Keratinocyte (primary cell): ENCODE results near the gene FAM3C.

Experiments used
- CTCF ChIP-seq, 3 experiments: IDR thresholded peaks in 1 of 3; conservative IDR thresholded peaks in 1 of 3; optimal IDR thresholded peaks in 1 of 3; 2 replicates in 2 of 3; 3 replicates in 1 of 3; pipeline versions ENCODE3 to v1.5.1; 2011; ENCODE audit warnings: low read length in 3 of 3, mild to moderate bottlenecking in 3 of 3, moderate library complexity in 2 of 3, control low read depth in 1 of 3, inconsistent platforms in 1 of 3; ENCODE audit not compliant: insufficient read depth in 2 of 3; ENCODE audit errors: extremely low read depth in 1 of 3
- EZH2 ChIP-seq: IDR thresholded peaks from one replicate; pipeline ENCODE4 v1.6.1; 2012; ENCODE audit warnings: inconsistent platforms, mild to moderate bottlenecking, low read length, moderate library complexity

GRCh38 chr7:121430558-121430957 lies 34.5 kb upstream of the FAM3C start:
- TF ChIP-seq CTCF (optimal IDR thresholded peaks at IDR 0.05 in 1 of 3, IDR thresholded peaks at IDR 0.05 in 1 of 3, conservative IDR thresholded peaks at IDR 0.05 in 1 of 3; ENCODE audit: extremely low read depth in 1 of 3, insufficient read depth in 2 of 3, low read length in 3 of 3) (no peak), EZH2 (no peak)
